GM23248 (cell line): ENCODE measurements around the gene PCDHA12.

ENCODE experiments used
- EZH2 ChIP-seq: fragments of 200-600 bp; sonication (generic); IDR thresholded peaks from 2 replicates; pipeline ENCODE4 v1.6.1; 2018; ENCODE audit warnings: antibody characterized with exemption, mild to moderate bottlenecking; ENCODE audit not compliant: insufficient read depth, poor library complexity, severe bottlenecking
- EZH2phosphoT487 ChIP-seq: fragments of 200-600 bp; sonication (generic); IDR thresholded peaks from 2 replicates; pipeline ENCODE4 v1.6.1; 2018; ENCODE audit warnings: antibody characterized with exemption, moderate library complexity, mild to moderate bottlenecking, low read depth; ENCODE audit not compliant: insufficient read depth

DNA sequence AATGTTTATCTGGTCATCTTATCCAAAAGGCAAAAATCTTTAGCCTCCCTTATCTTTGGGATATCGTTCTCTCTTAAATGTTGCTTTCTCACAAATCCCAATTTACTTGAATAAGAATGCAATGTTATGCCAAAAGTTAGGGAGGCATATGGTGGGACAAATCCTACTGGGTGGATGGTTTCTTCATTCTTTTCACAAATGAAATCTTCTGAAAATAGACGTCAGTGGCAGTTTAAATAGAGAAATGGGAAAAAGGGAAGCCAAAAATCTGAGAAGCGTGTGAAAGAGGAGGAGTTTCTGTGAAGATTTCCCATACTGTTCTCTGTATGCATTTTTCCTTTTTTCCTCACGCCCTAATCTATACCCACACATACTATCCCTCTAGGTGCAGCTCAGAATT is 48.5 kb downstream of the PCDHA12 start:
- TF ChIP-seq EZH2 (no peak), EZH2phosphoT487 (no peak)
